CD4-positive, CD25-positive, alpha-beta regulatory T cell (primary cell): Measurements from ENCODE around the gene EDEM1. TPM values are rescaled to one million over a fixed set of nuclear protein-coding genes. Genes with fewer than 3 reads are reported as not detected.

Source experiments
- ATAC-seq, 2 donors: fragments of 150-1000 bp; cut with Tn5 transposase; one replicate each; pipeline ENCODE4 v1.10.0; 2021; ENCODE audit warnings: low read depth in 2 of 2, moderate number of reproducible peaks in 2 of 2, moderate library complexity in 1 of 2
- DNase-seq, 3 donors: peaks; one replicate each; pipeline versions ENCODE4 v3.0.0 to v3.0.0-alpha.2; 2012 to 2022; ENCODE audit warnings: mixed read lengths in 1 of 3
- H3K27ac ChIP-seq: one replicate; pipeline ENCODE4 v1.7.0; 2013; ENCODE audit warnings: mild to moderate bottlenecking, low read length; ENCODE audit not compliant: insufficient read depth, poor library complexity, severe bottlenecking
- H3K27me3 ChIP-seq: one replicate; pipeline ENCODE4 v1.7.0; 2013; ENCODE audit warnings: low read length; ENCODE audit not compliant: control insufficient read depth, insufficient read depth
- H3K36me3 ChIP-seq: one replicate; pipeline ENCODE4 v1.7.0; 2013; ENCODE audit warnings: mild to moderate bottlenecking, low read length, moderate library complexity; ENCODE audit not compliant: control insufficient read depth, insufficient read depth
- H3K4me1 ChIP-seq: 2 replicates; pipeline ENCODE4 v1.7.0; 2013; ENCODE audit warnings: mild to moderate bottlenecking, low read length; ENCODE audit not compliant: insufficient read depth, control insufficient read depth, poor library complexity, severe bottlenecking
- H3K4me3 ChIP-seq: one replicate; pipeline ENCODE4 v1.7.0; 2013; ENCODE audit warnings: low read depth, mild to moderate bottlenecking, low read length, moderate library complexity
- H3K9me3 ChIP-seq, 2 experiments: 1 replicate in 1 of 2; 2 replicates in 1 of 2; pipeline ENCODE4 v1.7.0; 2013; ENCODE audit warnings: low read length in 2 of 2, mild to moderate bottlenecking in 1 of 2, moderate library complexity in 1 of 2; ENCODE audit not compliant: control insufficient read depth in 2 of 2
- H3K27ac Mint-ChIP-seq, 3 donors: one replicate each; pipeline ENCODE4 v1.8.0; 2020 to 2022; ENCODE audit warnings: mild to moderate bottlenecking in 3 of 3, mixed read lengths in 3 of 3, moderate library complexity in 2 of 3
- H3K27me3 Mint-ChIP-seq: one replicate; pipeline ENCODE4 v1.8.0; 2022; ENCODE audit warnings: mild to moderate bottlenecking, mixed read lengths
- H3K36me3 Mint-ChIP-seq: one replicate; pipeline ENCODE4 v1.8.0; 2020; ENCODE audit warnings: mixed read lengths
- H3K4me1 Mint-ChIP-seq, 4 donors: one replicate each; pipeline ENCODE4 v1.8.0; 2020 to 2022; ENCODE audit warnings: mixed read lengths in 4 of 4, mild to moderate bottlenecking in 1 of 4
- H3K4me3 Mint-ChIP-seq, 4 donors: one replicate each; pipeline ENCODE4 v1.8.0; 2020 to 2022; ENCODE audit warnings: mild to moderate bottlenecking in 4 of 4, mixed read lengths in 4 of 4, moderate library complexity in 3 of 4
- H3K9me3 Mint-ChIP-seq, 7 donors: one replicate each; pipeline ENCODE4 v1.8.0; 2020 to 2022; ENCODE audit warnings: mixed read lengths in 7 of 7, mild to moderate bottlenecking in 3 of 7, moderate library complexity in 2 of 7
- polyA plus RNA-seq, 4 donors: library from polyadenylated mRNA; unstranded; fragments of 300-500 nt; fragmentation: Illumina TruSeq; gene quantifications; one replicate each; pipeline ENCODE4 v1.2.3, GENCODE V29; 2021
- total RNA-seq: library from RNA; stranded (reverse); gene quantifications from one replicate; pipeline ENCODE4 v1.2.3, GENCODE V29; 2022

The EDEM1 gene
- total and polyA plus RNA-seq, 5 donors from 2014 or later = 51.1 to 99.3 (median 55.2) TPM

GRCh38 chr3:5217824-5218595 is 30.5 kb downstream of the EDEM1 start:
- Mint-ChIP-seq H3K4me1 (peaks cover 0 to 9% (median 4%) of the 10 kb centered on the region in 4 donors), H3K27ac (peak overlapping the region in 2 of 3 donors; percentile 64 to 91), H3K9me3 (no peaks in the 10 kb centered on the region), H3K27me3 (no peaks in the 10 kb centered on the region), H3K36me3 (peaks cover 46% of the 10 kb centered on the region), H3K4me3 (no peak overlapping the region)
- Histone ChIP-seq H3K27me3 (no peaks in the 10 kb centered on the region), H3K4me3 (no peak overlapping the region), H3K9me3 (no peaks in the 10 kb centered on the region), H3K4me1 (no peaks in the 10 kb centered on the region), H3K36me3 (peaks cover 82% of the 10 kb centered on the region), H3K27ac (no peak overlapping the region)
- no peak for ATAC-seq
- no peak for DNase-seq

GRCh38 chr3:5218815-5219214 is 31.3 kb downstream of the EDEM1 start:
- no peaks in the 10 kb centered on the region for H3K9me3 Mint-ChIP-seq
- H3K9me3 ChIP-seq = no peaks in the 10 kb centered on the region
- peaks cover 38% of the 10 kb centered on the region for H3K36me3 Mint-ChIP-seq
- H3K4me1 Mint-ChIP-seq = peaks cover 0 to 9% (median 3%) of the 10 kb centered on the region in 4 donors
- no peak for ATAC-seq
- peak overlapping the region in 2 of 3 donors; percentile 64 to 91 for H3K27ac Mint-ChIP-seq
- no peaks in the 10 kb centered on the region for H3K27me3 Mint-ChIP-seq
- no peaks in the 10 kb centered on the region for H3K27me3 ChIP-seq
- no peak for DNase-seq
- H3K4me1 ChIP-seq = no peaks in the 10 kb centered on the region
- H3K36me3 ChIP-seq = peaks cover 74% of the 10 kb centered on the region
- H3K27ac ChIP-seq = no peak overlapping the region
- no peak overlapping the region for H3K4me3 Mint-ChIP-seq
- H3K4me3 ChIP-seq = no peak overlapping the region

DNA sequence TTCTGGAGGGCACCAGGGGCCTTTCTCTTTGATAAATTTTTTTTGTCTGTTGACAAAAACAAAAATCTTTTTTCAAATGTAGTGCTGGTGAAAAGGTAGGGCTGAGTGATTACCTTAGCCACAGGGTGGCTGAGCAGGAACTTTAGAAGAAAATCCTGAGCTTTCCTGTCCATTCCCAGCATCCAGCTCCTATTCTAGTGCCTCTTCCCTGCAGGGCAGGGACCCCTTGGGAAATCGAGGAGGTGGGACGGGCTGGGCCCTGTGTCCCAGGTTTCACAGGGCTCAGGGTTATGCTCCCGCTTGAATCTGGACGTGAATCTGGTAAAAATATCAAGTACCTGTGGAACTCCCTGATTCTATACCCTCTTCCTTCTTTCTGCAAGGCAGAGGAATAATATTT is 31.7 kb downstream of the EDEM1 start:
- H3K27ac Mint-ChIP-seq = no peak overlapping the region
- peaks cover 34% of the 10 kb centered on the region for H3K36me3 Mint-ChIP-seq
- no peak for ATAC-seq

GRCh38 chr3:5220193-5220592 is 32.7 kb downstream of the EDEM1 start:
- Mint-ChIP-seq H3K9me3 (no peaks in the 10 kb centered on the region), H3K36me3 (peaks cover 25% of the 10 kb centered on the region), H3K4me3 (no peak overlapping the region), H3K27me3 (no peaks in the 10 kb centered on the region), H3K4me1 (peaks cover 0 to 7% (median 2%) of the 10 kb centered on the region in 4 donors), H3K27ac (peak overlapping the region; percentile 13 to 83 (median 80))
- no peak for DNase-seq
- Histone ChIP-seq H3K4me3 (no peak overlapping the region), H3K9me3 (no peaks in the 10 kb centered on the region), H3K4me1 (no peaks in the 10 kb centered on the region), H3K27ac (no peak overlapping the region), H3K36me3 (peaks cover 60% of the 10 kb centered on the region), H3K27me3 (no peaks in the 10 kb centered on the region)
- no peak for ATAC-seq

More for the DNA sequence above, 31.7 kb downstream of the EDEM1 start:
- Histone ChIP-seq H3K27ac (no peak overlapping the region), H3K27me3 (no peaks in the 10 kb centered on the region), H3K9me3 (no peaks in the 10 kb centered on the region), H3K4me3 (no peak overlapping the region), H3K4me1 (no peaks in the 10 kb centered on the region), H3K36me3 (peaks cover 70% of the 10 kb centered on the region)
- no peak for DNase-seq
- H3K9me3 Mint-ChIP-seq = no peaks in the 10 kb centered on the region
- H3K4me1 Mint-ChIP-seq = peaks cover 0 to 9% (median 3%) of the 10 kb centered on the region in 4 donors
- no peak overlapping the region for H3K4me3 Mint-ChIP-seq
- no peaks in the 10 kb centered on the region for H3K27me3 Mint-ChIP-seq

DNA sequence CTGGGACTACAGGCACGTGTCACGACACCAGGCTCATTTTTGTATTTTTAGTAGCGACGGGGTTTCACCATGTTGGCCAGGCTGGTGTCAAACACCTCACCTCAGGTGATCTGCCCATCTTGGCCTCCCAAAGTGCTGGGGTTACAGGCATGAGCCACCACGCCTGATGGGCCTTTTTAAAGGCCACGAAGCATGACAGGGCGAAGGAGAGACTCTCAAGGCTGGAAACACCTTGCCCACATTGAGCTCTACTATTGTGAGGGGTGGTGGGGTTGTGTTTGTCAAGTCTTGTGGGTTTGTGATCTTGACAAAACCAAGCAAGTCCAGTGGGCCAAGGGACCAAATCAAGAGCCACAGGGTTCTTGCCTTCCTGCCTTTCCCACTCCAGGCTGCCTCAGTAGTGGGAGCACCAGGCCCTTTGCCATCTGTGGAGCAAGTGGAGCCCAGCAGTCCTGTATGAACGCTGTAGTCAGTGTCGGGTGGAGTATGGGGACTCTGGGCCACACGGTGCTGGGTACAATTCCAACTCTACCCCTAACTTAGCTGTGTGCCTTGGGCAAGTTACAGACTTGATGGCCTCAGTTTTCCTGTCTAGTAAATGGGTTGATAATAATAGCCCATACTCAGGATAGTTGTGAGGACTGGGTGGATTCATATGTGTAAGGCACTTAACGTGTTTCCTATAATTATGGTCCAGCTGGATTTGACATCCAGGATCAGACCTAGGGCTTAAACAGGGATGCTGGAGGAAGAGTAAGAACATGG is 33.3 kb downstream of the EDEM1 start:
- DNase-seq (no peak), ATAC-seq (no peak)
- H3K4me1 Mint-ChIP-seq = peaks cover 0 to 7% (median 2%) of the 10 kb centered on the region in 4 donors
- no peaks in the 10 kb centered on the region for H3K4me1 ChIP-seq
- H3K9me3 ChIP-seq = no peaks in the 10 kb centered on the region
- H3K4me3 ChIP-seq = no peak overlapping the region
- no peak overlapping the region for H3K4me3 Mint-ChIP-seq
- H3K36me3 Mint-ChIP-seq = peaks cover 19% of the 10 kb centered on the region
- peaks cover 54% of the 10 kb centered on the region for H3K36me3 ChIP-seq
- H3K9me3 Mint-ChIP-seq = no peaks in the 10 kb centered on the region
- peak overlapping the region in 1 of 3 donors; percentile 13 for H3K27ac Mint-ChIP-seq
- no peak overlapping the region for H3K27ac ChIP-seq
- no peaks in the 10 kb centered on the region for H3K27me3 ChIP-seq
- H3K27me3 Mint-ChIP-seq = no peaks in the 10 kb centered on the region

GRCh38 chr3:5221701-5222100 is 34.2 kb downstream of the EDEM1 start:
- Mint-ChIP-seq H3K27me3 (no peaks in the 10 kb centered on the region), H3K4me3 (no peak overlapping the region), H3K27ac (peak overlapping the region in 2 of 3 donors; percentile 20 to 50), H3K4me1 (peaks cover 0 to 7% (median 1%) of the 10 kb centered on the region in 4 donors), H3K9me3 (no peaks in the 10 kb centered on the region), H3K36me3 (peaks cover 16% of the 10 kb centered on the region)
- Histone ChIP-seq H3K4me3 (no peak overlapping the region), H3K27me3 (no peaks in the 10 kb centered on the region), H3K9me3 (no peaks in the 10 kb centered on the region), H3K27ac (no peak overlapping the region), H3K36me3 (peaks cover 46% of the 10 kb centered on the region), H3K4me1 (no peaks in the 10 kb centered on the region)
- DNase-seq (no peak), ATAC-seq (no peak)

- H3K9me3 Mint-ChIP-seq = no peaks in the 10 kb centered on the region
- no peaks in the 10 kb centered on the region for H3K4me1 ChIP-seq
- no peaks in the 10 kb centered on the region for H3K9me3 ChIP-seq
- no peak overlapping the region for H3K4me3 Mint-ChIP-seq
- H3K27ac Mint-ChIP-seq = peak overlapping the region in 1 of 3 donors; percentile 50
- peaks cover 10% of the 10 kb centered on the region for H3K36me3 Mint-ChIP-seq
- peaks cover 39% of the 10 kb centered on the region for H3K36me3 ChIP-seq
- no peak for ATAC-seq
- H3K27me3 ChIP-seq = no peaks in the 10 kb centered on the region
- DNase-seq = no peak
- no peak overlapping the region for H3K27ac ChIP-seq
- H3K27me3 Mint-ChIP-seq = peaks cover 2% of the 10 kb centered on the region
- H3K4me1 Mint-ChIP-seq = peaks cover 0 to 7% (median 0%) of the 10 kb centered on the region in 4 donors
- H3K4me3 ChIP-seq = no peak overlapping the region
Measured at GRCh38 chr3:5222283-5223005, 34.9 kb downstream of the EDEM1 start.
